HAP-1 (cell line): ENCODE data around the gene TESK2.
"Not testable (repeated sequence)": the region's sequence is repeated elsewhere in the genome, so short reads cannot be mapped to it uniquely, and the experiment has no call there.

Experiments used
- DNase-seq, 2 experiments: peaks; one replicate each; pipeline ENCODE4 v3.0.0-alpha.2; 2016 to 2020; ENCODE audit warnings: low spot score in 2 of 2
- H3K27me3 ChIP-seq: fragments of 250-450 bp; sonication (Bioruptor Pico); 2 replicates; pipeline ENCODE4 v1.5.1; 2020; ENCODE audit warnings: low read depth, mild to moderate bottlenecking, moderate library complexity
- H3K36me3 ChIP-seq: fragments of 250-450 bp; sonication (Bioruptor Pico); replicated peaks from 2 replicates; pipeline ENCODE4 v1.5.1; 2020; ENCODE audit warnings: mild to moderate bottlenecking
- H3K4me1 ChIP-seq: fragments of 250-450 bp; sonication (Bioruptor Pico); 2 replicates; pipeline ENCODE4 v1.5.1; 2020; ENCODE audit warnings: mild to moderate bottlenecking
- H3K4me3 ChIP-seq: fragments of 250-450 bp; sonication (Bioruptor Pico); 2 replicates; pipeline ENCODE4 v1.5.1; 2020; ENCODE audit warnings: mild to moderate bottlenecking, moderate library complexity
- H3K9me3 ChIP-seq: fragments of 250-450 bp; sonication (Bioruptor Pico); 2 replicates; pipeline ENCODE4 v1.5.1; 2020; ENCODE audit warnings: mild to moderate bottlenecking, moderate library complexity
- in situ Hi-C: fragments of 300-500 bp; cut with MboI; formaldehyde crosslinking; loops from 3 replicates; pipeline ENCODE4 v1.14.3; 2020; ENCODE audit warnings: low sequenced_read_pairs, inconsistent platforms, mixed read lengths

TESK2 gene

GRCh38 chr1:45405636-45406035, 85.3 kb downstream of the TESK2 start:
- H3K36me3 ChIP-seq: no peaks in the 10 kb centered on the region
- no peak for DNase-seq
- H3K27me3 ChIP-seq: no peaks in the 10 kb centered on the region
- H3K4me1 ChIP-seq: no peaks in the 10 kb centered on the region
- no peaks in the 10 kb centered on the region for H3K9me3 ChIP-seq
- no peak overlapping the region for H3K4me3 ChIP-seq
- in situ Hi-C loops: no loop called here

- Histone ChIP-seq H3K4me3 (no peak overlapping the region), H3K9me3 (no peaks in the 10 kb centered on the region), H3K27me3 (no peaks in the 10 kb centered on the region), H3K4me1 (no peaks in the 10 kb centered on the region), H3K36me3 (no peaks in the 10 kb centered on the region)
- DNase-seq: no peak
- in situ Hi-C loops: no loop called here
Observed at GRCh38 chr1:45403718-45404117, 87.2 kb downstream of the TESK2 start.

- DNase-seq: no peak
- H3K4me1 ChIP-seq: no peaks in the 10 kb centered on the region
- no peak overlapping the region for H3K4me3 ChIP-seq
- in situ Hi-C loops: no loop called here
- no peaks in the 10 kb centered on the region for H3K9me3 ChIP-seq
- H3K36me3 ChIP-seq: no peaks in the 10 kb centered on the region
- no peaks in the 10 kb centered on the region for H3K27me3 ChIP-seq
Observed at GRCh38 chr1:45403298-45403697, 87.7 kb downstream of the TESK2 start.

- Histone ChIP-seq H3K36me3 (no peaks in the 10 kb centered on the region), H3K9me3 (no peaks in the 10 kb centered on the region), H3K4me1 (no peaks in the 10 kb centered on the region), H3K27me3 (no peaks in the 10 kb centered on the region), H3K4me3 (no peak overlapping the region)
- DNase-seq: no peak
- in situ Hi-C loops: no loop called here
Observed at GRCh38 chr1:45401524-45401923, 89.4 kb downstream of the TESK2 start.

GRCh38 chr1:45400049-45400448, 90.9 kb downstream of the TESK2 start:
- DNase-seq: no peak
- Histone ChIP-seq H3K9me3 (no peaks in the 10 kb centered on the region), H3K4me3 (no peak overlapping the region), H3K27me3 (no peaks in the 10 kb centered on the region), H3K36me3 (no peaks in the 10 kb centered on the region), H3K4me1 (no peaks in the 10 kb centered on the region)
- in situ Hi-C loops: no loop called here

GRCh38 chr1:45397285-45397684, 93.7 kb downstream of the TESK2 start:
- DNase-seq: no peak
- H3K36me3 ChIP-seq: no peaks in the 10 kb centered on the region
- in situ Hi-C loops: no loop called here
- no peaks in the 10 kb centered on the region for H3K9me3 ChIP-seq
- no peaks in the 10 kb centered on the region for H3K27me3 ChIP-seq
- H3K4me3 ChIP-seq: no peak overlapping the region
- no peaks in the 10 kb centered on the region for H3K4me1 ChIP-seq

GRCh38 chr1:45395582-45395981, 95.4 kb downstream of the TESK2 start:
- H3K9me3 ChIP-seq: no peaks in the 10 kb centered on the region
- DNase-seq: no peak
- no peaks in the 10 kb centered on the region for H3K27me3 ChIP-seq
- H3K36me3 ChIP-seq: no peaks in the 10 kb centered on the region
- in situ Hi-C loops: no loop called here
- H3K4me3 ChIP-seq: no peak overlapping the region
- H3K4me1 ChIP-seq: no peaks in the 10 kb centered on the region; the same call in 1 of the 2 replicates

GRCh38 chr1:45395051-45395450, 95.9 kb downstream of the TESK2 start:
- H3K4me3 ChIP-seq: no peak overlapping the region
- H3K27me3 ChIP-seq: no peaks in the 10 kb centered on the region
- no peaks in the 10 kb centered on the region; the same call in 1 of the 2 replicates for H3K4me1 ChIP-seq
- H3K9me3 ChIP-seq: no peaks in the 10 kb centered on the region
- in situ Hi-C loops: no loop called here
- H3K36me3 ChIP-seq: no peaks in the 10 kb centered on the region
- no peak for DNase-seq

- no peaks in the 10 kb centered on the region for H3K9me3 ChIP-seq
- no peaks in the 10 kb centered on the region; the same call in 1 of the 2 replicates for H3K4me1 ChIP-seq
- H3K27me3 ChIP-seq: no peaks in the 10 kb centered on the region
- no peak overlapping the region for H3K4me3 ChIP-seq
- in situ Hi-C loops: no loop called here
- DNase-seq: no peak
- no peaks in the 10 kb centered on the region for H3K36me3 ChIP-seq
Observed at GRCh38 chr1:45394342-45394741, 96.6 kb downstream of the TESK2 start.

GRCh38 chr1:45393718-45394302, 97.2 kb downstream of the TESK2 start:
- in situ Hi-C loops: no loop called here
- no peaks in the 10 kb centered on the region for H3K9me3 ChIP-seq
- no peaks in the 10 kb centered on the region for H3K36me3 ChIP-seq
- no peak overlapping the region for H3K4me3 ChIP-seq
- no peak for DNase-seq
- H3K4me1 ChIP-seq: no peaks in the 10 kb centered on the region; the same call in 1 of the 2 replicates
- no peaks in the 10 kb centered on the region for H3K27me3 ChIP-seq

- no peak for DNase-seq
- H3K4me1 ChIP-seq: no peaks in the 10 kb centered on the region
- no peaks in the 10 kb centered on the region for H3K36me3 ChIP-seq
- H3K4me3 ChIP-seq: no peak overlapping the region
- in situ Hi-C loops: no loop called here
- no peaks in the 10 kb centered on the region for H3K9me3 ChIP-seq
- H3K27me3 ChIP-seq: no peaks in the 10 kb centered on the region
Observed at GRCh38 chr1:45386219-45386618, 104.7 kb downstream of the TESK2 start.

GRCh38 chr1:45385302-45385701, 105.7 kb downstream of the TESK2 start:
- Histone ChIP-seq H3K27me3 (no peaks in the 10 kb centered on the region), H3K36me3 (no peaks in the 10 kb centered on the region), H3K4me3 (no peak overlapping the region), H3K4me1 (no peaks in the 10 kb centered on the region), H3K9me3 (no peaks in the 10 kb centered on the region)
- no peak for DNase-seq
- in situ Hi-C loops: no loop called here

- H3K4me1 ChIP-seq, H3K4me3 ChIP-seq, H3K36me3 ChIP-seq, H3K9me3 ChIP-seq, in situ Hi-C loops, DNase-seq, H3K27me3 ChIP-seq: not testable (repeated sequence)
Observed at GRCh38 chr1:45384213-45384612, 106.8 kb downstream of the TESK2 start.

GRCh38 chr1:45383191-45383590, 107.8 kb downstream of the TESK2 start:
- Histone ChIP-seq H3K4me3 (no peak overlapping the region), H3K27me3 (no peaks in the 10 kb centered on the region), H3K36me3 (no peaks in the 10 kb centered on the region), H3K4me1 (no peaks in the 10 kb centered on the region), H3K9me3 (no peaks in the 10 kb centered on the region)
- in situ Hi-C loops: no loop called here
- no peak for DNase-seq

- DNase-seq: no peak
- in situ Hi-C loops: no loop called here
- no peaks in the 10 kb centered on the region for H3K27me3 ChIP-seq
Observed at GRCh38 chr1:45381243-45381642, 109.7 kb downstream of the TESK2 start.

More at GRCh38 chr1:45381243-45381642, 109.7 kb downstream of the TESK2 start:
- Histone ChIP-seq H3K36me3 (no peaks in the 10 kb centered on the region), H3K9me3 (no peaks in the 10 kb centered on the region), H3K4me3 (no peak overlapping the region), H3K4me1 (no peaks in the 10 kb centered on the region)
